Embryonic facial prominence (tissue), 1 donor: ENCODE results near the gene MAPKAP1.

Experiments
- DNase-seq: peaks from one replicate; pipeline ENCODE4 v3.0.0-alpha.2; 2016; ENCODE audit errors: extremely low spot score

Gene MAPKAP1

DNA sequence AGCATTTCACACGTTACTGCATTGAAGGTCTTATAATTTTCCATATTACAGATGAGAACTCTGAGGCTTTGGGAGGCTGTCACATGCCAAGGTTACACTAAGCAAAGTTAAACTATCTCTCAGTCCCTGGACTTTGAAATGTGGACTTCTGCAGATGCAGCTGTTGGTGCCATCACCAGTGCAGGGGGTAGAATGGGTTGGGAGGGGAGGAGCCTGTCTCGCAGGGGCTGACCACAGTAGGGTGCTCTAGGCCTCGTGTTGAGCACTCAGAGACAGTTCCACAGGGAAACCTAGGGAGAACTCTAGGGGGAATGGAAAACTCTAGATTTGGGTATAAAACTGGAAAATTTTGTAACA, 220.9 kb downstream of the MAPKAP1 start:
- no peak for DNase-seq

DNA sequence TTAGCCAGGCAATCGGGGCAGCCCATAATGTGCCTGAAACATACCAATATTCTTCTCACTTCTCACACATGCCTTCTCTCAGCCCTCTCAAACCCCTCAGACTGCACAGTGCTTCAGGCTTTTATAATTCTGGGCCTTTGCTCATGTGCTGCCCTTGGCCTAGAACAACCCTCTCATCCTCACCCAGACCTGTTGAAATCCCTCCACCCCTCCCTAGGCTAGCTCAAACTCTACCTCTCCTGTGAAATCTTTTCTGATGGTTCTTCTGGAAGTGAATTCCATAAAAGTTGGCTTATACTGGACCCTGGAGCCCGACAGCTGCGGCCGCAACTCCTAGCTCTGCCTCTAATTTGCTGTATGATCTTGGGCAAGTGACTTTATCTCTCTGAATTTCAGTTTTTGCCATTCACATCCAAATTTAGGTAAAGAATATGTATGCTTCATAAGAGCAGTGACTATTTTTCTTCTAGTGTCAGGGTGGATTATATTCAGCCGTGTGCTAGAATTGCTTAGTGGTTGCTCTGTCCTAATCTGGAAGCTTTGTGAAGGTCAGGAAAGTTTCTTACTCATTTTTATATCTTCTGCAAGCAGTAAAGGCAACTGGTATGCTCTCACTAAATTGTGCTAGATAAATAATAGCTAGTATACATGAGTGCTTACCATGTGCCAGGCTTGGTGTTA, 221.4 kb downstream of the MAPKAP1 start:
- no peak for DNase-seq

DNA sequence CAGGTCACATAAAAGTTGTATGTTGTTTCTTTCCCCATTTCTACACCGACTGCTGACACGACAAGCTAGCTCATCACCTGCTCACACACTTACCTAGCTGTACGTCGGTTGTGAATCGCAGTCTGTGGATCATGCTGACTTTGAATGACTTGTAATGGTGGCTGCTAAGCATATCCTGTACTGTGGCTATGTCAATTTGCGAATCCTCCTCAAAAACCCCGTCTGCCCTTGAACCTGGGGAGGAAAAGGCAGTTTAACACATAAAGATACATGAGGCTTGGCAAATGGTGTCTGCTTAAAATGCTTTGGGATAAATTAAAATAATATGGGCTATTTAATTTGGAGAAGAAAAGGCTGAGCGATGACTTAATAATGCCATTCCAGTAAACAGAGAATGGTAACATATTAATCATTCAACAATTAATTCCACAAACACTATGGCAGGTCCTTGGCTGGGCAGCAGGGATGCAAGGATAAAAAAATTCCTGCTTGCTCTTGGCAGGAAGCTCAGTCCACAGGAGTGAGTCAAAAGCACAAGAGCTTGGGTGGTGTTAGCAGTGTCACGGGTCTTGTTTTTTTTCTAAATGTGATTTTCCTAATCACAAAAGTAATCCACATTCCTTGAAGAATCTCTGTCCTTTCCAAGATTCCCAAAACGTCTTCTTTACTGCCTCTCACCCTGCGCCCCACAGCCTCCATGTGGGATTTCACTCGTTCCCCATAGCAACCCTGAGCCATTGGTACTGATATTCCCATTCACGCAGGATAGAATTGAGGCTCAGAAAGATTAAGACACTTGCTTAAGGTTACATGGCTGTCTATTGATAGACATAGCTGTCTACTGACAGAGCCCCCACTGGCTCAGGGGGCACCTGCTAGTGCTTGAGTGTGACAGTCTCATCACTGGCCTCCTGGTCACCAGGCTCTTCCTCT, 222.4 kb downstream of the MAPKAP1 start:
- DNase-seq: no peak

DNA sequence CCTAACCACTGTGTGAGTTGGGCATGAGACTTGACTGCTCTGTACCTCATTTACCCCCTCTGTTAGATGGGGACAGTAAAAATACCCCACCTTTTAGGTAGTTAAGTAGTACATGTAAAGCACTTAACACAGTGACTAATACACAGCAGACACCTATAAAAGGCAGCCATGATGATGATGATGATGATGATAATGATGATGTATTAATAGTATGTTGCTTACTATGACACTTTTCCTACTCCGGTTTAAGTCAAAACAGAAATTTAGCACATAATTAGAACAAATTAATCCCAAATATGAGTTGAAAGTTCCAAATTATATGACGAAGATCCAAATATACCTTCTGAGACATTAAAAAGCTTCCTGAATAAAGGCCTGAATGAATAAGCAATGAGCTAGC, 223.3 kb downstream of the MAPKAP1 start:
- DNase-seq: no peak

DNA sequence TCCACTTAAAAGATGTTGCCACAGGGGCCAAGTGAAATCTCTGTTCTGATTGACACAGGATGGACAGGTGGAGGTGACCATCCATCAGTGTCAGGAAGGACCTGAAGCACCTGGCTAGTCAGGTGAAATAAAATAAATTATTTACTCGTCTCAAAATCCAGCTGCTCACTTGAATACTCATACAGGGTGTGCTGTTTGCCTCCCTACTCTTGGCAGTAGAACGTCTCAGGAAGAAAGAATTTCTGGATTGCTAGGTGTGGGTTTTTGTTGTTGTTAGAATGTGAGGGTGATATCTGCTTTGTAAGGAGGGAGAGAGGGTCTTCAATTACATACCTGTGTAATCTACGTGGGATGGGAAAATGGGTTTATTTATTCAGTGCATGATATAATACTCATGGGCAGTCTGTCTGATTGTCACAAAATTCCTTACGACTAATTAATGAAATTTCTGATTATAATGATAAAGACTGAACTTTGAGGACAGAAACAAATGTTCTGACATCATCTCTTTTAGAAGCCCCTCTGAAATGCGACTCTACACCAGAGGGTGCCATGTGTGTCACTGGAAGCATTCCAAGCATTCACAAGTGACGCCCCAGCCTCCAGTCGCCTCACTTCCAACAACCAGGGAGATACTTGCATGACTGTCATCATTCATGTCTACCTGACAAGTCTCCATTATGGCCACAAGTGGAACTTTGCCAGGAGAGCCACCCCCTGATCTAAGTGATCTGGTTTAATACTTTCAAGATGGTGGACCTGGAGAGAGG, 227.0 kb downstream of the MAPKAP1 start:
- no peak for DNase-seq

DNA sequence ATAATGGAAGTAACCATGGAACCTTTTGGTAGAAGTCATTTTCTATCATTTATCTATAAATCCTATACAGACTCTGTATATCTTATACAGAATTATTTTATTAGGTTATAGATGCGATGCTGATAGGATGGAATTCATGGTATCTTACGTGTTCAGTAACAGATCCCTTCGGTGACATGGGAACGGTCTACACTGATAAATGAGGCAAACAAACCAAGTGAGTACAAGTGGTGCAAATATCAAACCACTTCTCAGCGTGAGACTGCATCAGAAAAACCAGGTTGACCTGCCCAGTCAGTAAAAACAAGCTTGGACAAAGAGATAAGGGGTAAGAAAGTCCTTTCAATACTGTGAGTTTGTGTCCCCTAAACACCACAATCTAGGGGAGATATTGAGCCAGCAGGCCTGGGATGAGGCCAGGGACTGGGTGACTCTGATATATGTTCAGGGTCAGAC, 229.9 kb downstream of the MAPKAP1 start:
- DNase-seq: no peak

DNA sequence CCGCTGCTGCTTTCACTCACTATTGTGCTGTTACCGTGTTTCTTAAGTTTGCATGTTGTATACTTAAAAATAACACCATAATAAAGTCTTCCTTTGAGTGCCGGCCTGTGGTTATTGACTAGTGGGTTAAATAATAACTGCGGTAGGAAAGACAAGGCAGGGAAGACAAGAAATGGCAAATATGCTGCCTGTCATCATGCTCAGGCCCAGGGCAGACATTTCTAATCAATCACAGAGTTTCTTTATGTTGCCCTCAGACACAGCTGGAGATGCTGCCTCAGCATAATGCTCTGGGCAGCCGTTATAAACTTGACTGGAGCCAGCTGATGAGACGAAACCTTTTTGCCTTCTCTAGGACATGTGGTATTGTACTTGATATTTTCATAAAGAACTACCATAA, 230.4 kb downstream of the MAPKAP1 start:
- DNase-seq: no peak

DNA sequence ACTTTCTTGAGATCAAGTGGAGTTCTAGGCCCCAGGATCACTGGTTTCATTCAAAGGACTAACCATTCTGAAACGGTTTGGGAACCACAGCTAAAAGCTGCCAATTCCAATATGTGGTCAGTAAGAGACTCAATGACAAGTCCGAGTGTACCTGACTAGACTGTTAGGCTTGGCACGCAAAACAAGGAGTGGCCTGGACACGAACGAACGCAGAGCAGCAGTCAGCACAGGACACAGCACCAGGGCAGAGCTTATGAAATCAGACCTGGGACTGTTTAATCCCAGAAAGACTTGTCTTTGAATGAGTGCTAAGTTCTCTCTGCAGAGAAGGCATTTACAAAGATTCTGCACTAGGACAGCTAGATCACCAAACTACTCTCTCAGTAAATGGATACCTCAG, 231.6 kb downstream of the MAPKAP1 start:
- DNase-seq: no peak

DNA sequence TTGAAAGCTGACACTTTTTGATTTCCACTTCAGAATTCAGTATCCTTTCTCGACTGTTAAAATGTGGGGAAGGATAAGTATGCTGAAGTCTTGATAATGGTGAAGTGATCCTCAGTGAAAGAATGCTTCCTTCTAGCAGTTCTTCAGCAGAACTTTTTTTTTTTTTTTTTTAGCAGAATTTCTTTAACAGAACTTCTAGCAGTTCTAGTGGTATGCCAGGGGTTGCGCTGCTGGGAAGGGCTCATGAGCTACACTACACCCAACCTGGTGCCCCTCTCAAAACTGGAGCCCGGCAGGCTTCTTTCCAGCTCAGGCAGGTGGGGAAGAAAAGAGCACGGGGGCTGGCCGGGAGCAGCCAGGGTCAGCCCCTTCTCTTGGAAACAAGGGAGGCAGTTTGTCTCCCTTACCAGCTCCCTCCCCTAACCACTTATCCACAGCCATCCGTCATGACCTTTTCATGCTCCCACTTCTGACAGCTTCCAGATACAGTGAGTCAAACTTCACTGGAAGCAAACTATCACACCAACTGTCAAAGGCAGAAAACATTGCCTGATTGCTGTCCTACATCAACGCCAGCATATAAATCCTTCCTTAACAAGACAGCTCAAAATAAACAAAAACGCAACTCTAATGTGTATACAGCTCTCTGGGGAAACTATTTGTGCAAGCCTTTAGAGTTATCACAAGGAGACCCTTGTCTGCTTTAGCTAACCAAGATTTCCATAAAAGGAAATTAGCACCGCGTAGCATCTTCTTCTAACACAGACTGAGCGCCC, 233.9 kb downstream of the MAPKAP1 start:
- no peak for DNase-seq

DNA sequence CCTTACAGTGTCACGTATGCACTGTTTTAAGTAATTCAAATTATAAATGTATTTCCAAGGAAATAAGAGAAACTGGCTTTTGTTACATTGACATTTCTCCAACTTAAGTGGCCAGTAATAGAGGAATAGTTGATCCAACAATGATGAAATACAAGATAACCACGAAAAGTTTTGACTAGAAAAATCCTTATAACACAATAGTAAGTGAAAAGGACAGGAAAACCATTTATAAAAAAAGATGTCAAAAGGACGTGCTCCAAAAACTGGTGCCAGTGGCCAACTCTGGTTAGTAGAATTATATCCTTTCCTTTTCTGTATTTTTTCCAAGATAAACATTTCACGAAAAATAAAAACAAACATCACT, 234.5 kb downstream of the MAPKAP1 start:
- DNase-seq: no peak

DNA sequence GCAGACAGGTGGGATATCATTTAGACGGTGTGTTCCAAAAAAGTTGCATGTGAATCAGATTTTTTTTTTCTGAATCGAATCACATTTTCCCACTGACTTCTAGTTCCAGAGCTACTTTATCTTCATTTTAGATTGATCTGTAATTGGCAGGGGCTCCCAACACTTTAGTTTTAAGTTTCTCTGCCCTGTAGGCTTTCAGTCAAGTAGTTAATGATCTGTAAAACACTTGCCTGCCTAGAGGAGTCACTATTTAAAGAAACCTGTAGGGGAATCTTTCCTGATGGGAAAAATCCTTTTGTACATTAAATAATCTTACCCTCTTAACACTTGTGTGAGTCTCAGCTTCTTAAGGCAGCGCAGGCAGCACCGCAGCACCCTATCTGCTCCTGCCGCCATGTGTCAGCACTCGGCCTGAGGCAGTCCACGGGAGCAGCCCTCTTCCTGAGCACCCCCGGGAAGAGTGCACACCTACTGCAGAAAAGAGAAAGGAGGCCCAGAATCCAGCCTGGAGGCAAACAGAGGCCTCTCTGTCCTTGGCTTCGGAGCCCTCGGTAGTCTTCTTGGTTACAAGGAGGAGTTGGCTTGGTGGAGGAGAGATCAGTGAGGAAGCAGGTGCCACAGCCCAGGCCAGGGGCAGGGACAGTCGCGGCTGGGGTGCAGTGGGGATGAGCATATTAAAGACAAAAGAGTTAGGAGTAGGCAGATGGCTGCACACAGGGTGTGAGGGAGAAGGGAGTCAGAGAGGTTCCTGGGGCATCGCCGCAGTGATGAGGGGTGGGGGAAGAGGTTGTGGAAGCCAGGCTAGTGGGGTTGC, 236.0 kb downstream of the MAPKAP1 start:
- no peak for DNase-seq

DNA sequence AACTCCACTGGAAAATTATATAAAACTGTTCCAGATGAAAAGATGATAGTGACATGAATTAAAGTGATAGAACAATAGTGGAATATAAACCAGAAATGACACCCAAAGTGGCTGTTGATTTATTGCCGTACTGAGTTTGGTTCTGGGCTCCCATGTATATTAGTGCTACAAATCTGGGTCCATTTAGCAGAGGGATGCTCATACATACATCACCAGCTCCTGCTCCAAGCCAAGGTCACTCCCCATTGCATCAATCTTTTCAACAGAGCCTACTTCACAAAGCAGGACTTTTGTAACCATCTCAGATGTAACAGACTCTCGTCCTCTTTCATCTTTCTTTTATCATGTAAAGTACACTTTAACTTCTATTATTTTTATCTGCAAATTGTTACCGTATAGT, 236.8 kb downstream of the MAPKAP1 start:
- DNase-seq: no peak

DNA sequence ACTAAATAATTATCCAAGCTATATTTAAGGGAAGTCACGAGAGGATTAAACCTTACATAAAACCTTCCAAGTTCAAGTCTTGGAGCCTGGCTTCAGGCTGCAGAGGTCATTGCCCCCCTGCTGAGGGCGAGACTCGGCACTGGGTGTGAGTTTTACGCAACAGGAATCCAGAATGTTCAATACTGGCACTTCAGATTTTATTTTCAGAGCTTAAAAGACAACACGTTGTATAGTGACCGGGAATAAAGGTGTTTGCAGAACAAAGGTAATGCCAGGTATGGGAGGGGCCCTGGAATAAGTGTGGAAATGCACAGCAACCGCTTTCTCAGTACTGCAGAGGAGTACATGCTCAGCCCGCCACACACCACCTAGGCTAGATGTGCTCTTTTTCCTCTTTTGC, 238.4 kb downstream of the MAPKAP1 start:
- no peak for DNase-seq

DNA sequence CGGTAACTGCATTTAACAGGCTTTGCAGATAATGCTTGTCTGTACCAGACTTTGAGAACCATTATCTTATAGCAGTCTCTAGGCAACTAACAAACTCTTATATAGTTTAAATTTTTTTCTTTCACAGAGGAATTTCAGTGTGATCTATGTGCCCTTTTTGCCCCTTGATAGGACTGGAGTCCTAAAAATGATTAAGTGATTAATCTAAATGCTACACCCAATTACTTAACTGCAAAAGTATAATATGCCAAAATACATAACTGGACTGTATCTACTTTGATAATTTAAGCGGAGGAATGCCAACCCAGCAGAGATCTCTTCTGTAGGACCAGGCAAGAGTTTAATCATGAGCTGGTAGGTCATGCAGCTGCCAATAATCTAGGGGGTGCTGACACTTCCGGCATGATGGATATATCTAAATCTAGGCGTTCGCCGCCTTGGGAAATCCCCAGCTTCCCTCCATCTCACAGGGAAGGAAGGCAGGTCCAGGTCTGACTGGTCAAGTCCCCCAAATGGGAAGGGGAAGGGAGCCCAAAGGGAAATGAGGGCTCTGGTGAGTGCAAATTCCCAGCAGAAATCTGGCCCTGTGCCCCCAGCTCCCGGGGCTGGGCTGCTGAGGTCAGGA, 239.8 kb downstream of the MAPKAP1 start:
- no peak for DNase-seq

DNA sequence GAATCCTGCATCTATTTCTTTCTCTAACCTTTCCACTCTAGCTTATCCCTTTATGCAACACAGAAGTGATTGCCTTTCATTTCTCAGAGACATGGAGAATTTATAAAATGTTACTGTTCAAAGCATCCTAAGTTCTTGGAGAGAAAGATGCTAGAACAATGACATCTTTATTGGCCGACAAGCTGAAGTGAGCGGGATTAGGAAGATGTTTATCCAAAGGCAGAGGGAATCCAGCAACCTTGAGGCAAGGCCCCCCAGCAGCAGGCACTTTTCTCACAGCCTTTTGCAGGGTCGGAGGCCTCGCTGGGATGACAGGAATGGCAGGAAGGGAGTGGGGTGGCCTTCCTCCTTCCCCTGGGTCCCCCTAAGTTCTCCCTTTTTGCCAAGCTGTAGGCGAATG, 240.6 kb downstream of the MAPKAP1 start:
- DNase-seq: no peak

DNA sequence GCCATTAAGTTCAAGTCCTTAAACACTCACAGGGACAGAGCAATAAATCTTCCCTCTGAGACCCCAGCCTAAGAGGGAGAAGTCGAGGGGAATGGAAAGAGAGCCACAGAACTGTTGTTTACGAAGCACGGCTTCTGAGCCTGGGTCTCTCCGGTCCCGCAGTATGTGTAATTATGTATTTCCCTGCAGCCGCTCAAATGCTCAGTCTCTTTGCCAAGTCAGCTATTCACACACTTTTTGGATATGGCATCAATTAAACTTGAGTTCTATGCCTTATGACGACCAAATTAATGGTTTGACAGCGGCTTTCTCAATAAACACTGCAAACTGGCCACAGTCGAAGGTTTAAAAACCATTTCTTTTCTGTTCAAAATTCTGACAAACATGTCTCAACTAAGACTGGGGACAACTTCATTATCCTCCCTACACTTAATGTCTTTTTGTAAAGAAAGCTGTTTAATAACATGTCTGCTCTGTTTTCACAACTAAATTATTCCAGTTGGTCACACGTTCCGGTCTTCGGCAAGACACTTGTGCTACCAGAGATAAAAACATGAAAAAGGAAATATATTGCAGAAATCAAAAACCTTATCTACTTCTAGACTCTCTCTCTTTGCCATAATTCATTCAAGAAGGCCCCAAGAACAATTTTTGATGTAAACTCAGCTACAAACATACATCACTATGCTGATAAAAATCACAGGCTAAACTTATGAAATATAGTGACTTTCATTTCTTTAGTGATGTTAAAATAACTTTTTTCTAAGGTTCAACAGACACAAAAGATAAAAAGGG, 242.2 kb downstream of the MAPKAP1 start:
- DNase-seq: no peak

DNA sequence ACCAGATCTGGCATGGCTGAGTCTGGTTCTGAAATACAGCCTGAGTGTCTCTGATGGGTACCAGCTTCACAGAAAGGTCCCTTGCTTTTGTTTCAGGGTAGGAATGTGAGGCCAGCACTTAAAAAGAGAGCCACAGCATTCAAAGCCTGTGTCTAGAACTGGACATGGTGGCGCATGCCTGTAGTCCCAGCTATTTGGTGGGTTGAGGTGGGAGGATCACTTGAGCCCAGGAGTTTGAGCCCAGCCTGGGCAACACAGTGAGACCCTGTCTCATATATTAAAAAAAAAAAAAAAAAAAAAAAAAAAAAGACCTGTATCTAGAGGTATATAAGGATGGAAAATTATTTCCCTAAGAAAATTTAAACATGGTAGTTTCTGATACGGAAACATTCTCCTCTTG, 243.1 kb downstream of the MAPKAP1 start:
- DNase-seq: no peak

DNA sequence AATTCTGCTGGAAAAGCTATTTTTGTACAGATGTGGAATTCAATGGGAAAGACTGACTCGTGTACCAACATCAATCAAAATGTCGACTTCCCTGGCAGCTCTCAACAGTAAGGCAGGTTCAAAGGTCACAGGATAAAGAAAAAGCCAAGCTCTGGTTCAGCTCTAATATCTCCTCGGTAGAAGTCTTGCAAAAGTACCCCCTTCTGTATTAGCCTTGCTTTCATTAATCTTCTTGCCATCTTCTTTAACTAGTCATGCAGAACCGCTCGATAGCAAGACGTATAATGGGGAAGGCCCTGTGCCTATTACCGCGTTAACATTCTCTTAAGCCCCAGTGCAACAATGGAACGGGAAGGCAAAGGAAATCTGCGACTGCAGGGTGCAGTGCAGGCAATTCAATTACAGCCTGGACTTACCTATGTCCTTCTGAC, 244.1 kb downstream of the MAPKAP1 start:
- DNase-seq: no peak

DNA sequence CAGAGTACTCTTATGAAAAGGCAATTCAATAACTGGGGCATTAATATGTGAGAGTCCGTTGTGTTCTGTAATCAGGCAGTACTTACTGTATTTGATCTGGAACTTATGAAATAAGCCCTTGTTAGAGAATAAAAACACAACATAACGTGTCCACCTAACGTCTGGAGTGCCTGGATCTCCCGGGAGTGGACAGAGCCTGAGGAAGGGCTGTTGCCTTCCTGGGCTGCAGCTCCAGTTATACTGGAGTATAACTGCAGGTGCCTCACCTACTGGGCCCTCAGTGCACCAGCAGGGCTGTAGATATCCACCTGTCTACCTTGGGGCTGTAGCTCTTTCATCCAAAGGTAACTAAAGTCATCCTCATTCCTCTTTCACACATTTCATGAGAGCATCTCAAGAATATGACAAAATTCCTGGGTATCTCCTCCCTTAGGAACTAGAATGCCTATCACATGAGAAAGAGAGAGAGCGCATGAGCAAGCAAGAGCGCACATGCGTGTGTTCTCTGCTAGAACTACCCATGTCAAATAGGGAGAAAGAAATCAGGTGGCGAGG, 245.3 kb downstream of the MAPKAP1 start:
- DNase-seq: no peak
